Measurements from ENCODE around the gene SAPCD1. TPM values are rescaled to one million over a fixed set of nuclear protein-coding genes. Genes with fewer than 3 reads are reported as not detected.

Gene SAPCD1
- total RNA-seq, 1 experiment from 2014 or later = 3.2 TPM

DNA sequence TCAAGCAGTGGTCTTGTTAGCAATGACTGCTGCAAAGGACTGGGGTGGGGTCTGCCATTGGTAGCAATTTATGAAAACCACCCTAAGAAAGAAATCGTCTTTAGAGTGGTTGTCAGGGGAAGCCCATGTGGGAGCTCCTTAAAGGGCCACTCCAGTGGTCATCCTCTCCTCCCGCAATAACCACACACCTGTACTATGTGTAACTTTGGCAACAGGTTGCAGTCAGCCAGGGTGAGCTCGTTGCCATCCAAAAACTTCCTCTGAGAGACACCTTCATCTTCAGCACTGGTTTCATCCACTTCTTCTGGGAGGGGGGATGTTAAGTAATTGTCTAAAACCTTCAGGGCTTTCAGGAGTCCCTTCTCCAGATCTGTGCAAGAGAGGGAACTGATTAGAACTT, 30.4 kb upstream of the SAPCD1 start:
- Histone ChIP-seq H2BK15ac (ENCODE audit: low read depth, low read length) (no peak overlapping the region), H4K8ac (replicated peaks; ENCODE audit: insufficient read length, low read depth, low read length) (no peak overlapping the region), H3K18ac (ENCODE audit: insufficient read length, low read depth, low read length) (no peak overlapping the region), H3K9me3 (ENCODE audit: control insufficient read depth, low read depth, low read length) (no peaks in the 10 kb centered on the region), H3K79me1 (ENCODE audit: insufficient read depth, low read depth, low read length, poor library complexity, severe bottlenecking) (no peaks in the 10 kb centered on the region), H4K5ac (ENCODE audit: insufficient read length, low read depth, low read length) (no peak overlapping the region), H2BK5ac (ENCODE audit: insufficient read length, low read length) (no peak overlapping the region), H4K20me1 (ENCODE audit: control insufficient read depth, insufficient read depth, insufficient read length) (no peaks in the 10 kb centered on the region), H3K4ac (ENCODE audit: low read depth, low read length) (no peak overlapping the region), H3K56ac (ENCODE audit: insufficient read length, low read depth, low read length) (no peak overlapping the region), H2BK12ac (ENCODE audit: insufficient read length, low read depth, low read length) (no peak overlapping the region), H3K23me2 (ENCODE audit: insufficient read length, low read depth, low read length, poor library complexity, severe bottlenecking) (peaks cover 30% of the 10 kb centered on the region), H4K91ac (ENCODE audit: insufficient read length, low read depth, low read length) (no peak overlapping the region), H2BK20ac (ENCODE audit: low read depth, low read length, poor library complexity, severe bottlenecking) (no peak overlapping the region), H3K4me2 (ENCODE audit: insufficient read depth, insufficient read length, low read length) (no peak overlapping the region), H3K4me1 (ENCODE audit: insufficient read depth, low read length) (peaks cover 8% of the 10 kb centered on the region), H3K27me3 (ENCODE audit: insufficient read depth, low read length) (no peaks in the 10 kb centered on the region), H2BK120ac (ENCODE audit: low read depth, low read length, poor library complexity, severe bottlenecking) (no peak overlapping the region), H3K9ac (ENCODE audit: extremely low read depth, insufficient read length, low read length) (no peak overlapping the region), H3K27ac (ENCODE audit: insufficient read length, low read depth, low read length) (no peak overlapping the region), H3K23ac (ENCODE audit: insufficient read length, low read depth, low read length) (no peak overlapping the region), H3K14ac (ENCODE audit: insufficient read depth, low read length) (no peak overlapping the region), H2AFZ (ENCODE audit: low read length) (no peak overlapping the region), H3K79me2 (ENCODE audit: insufficient read depth, low read length) (peaks cover 6% of the 10 kb centered on the region; the same call in 1 of the 2 replicates), H3T11ph (ENCODE audit: low read length) (no peak overlapping the region), H2AK5ac (ENCODE audit: insufficient read length, low read length) (no peak overlapping the region)
- H3K4me1 Mint-ChIP-seq = peaks cover 35 to 38% of the 10 kb centered on the region in 2 experiments
- no CpG with 5 or more reads among the region's 3 CpGs for WGBS (ENCODE audit: extremely low coverage, insufficient read length, low lambda C conversion rate)
- H3K27ac Mint-ChIP-seq = no peak overlapping the region
- no peak for DNase-seq
- no peaks in the 10 kb centered on the region; a peak in 2 of 5 replicates for H3K9me3 Mint-ChIP-seq
- H3K27me3 Mint-ChIP-seq (ENCODE audit: low read depth) = no peaks in the 10 kb centered on the region
- no peak overlapping the region; a peak in 1 of 5 replicates for H3K4me3 Mint-ChIP-seq
- TF ChIP-seq, protein P1, sequence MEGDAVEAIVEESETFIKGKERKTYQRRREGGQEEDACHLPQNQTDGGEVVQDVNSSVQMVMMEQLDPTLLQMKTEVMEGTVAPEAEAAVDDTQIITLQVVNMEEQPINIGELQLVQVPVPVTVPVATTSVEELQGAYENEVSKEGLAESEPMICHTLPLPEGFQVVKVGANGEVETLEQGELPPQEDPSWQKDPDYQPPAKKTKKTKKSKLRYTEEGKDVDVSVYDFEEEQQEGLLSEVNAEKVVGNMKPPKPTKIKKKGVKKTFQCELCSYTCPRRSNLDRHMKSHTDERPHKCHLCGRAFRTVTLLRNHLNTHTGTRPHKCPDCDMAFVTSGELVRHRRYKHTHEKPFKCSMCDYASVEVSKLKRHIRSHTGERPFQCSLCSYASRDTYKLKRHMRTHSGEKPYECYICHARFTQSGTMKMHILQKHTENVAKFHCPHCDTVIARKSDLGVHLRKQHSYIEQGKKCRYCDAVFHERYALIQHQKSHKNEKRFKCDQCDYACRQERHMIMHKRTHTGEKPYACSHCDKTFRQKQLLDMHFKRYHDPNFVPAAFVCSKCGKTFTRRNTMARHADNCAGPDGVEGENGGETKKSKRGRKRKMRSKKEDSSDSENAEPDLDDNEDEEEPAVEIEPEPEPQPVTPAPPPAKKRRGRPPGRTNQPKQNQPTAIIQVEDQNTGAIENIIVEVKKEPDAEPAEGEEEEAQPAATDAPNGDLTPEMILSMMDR (conservative IDR thresholded peaks at IDR 0.05) = no peak
- peaks cover 40 to 60% (median 53%) of the 10 kb centered on the region in 3 experiments for H3K36me3 Mint-ChIP-seq (ENCODE audit: insufficient read depth in 1 of 3, low read depth in 3 of 3)
